Prostate gland (tissue), 2 donors: ENCODE measurements around the gene PAN3.

Source experiments
- POLR2A ChIP-seq: fragments of 450-650 bp; IDR thresholded peaks from one replicate; pipeline ENCODE4 v1.6.1; 2016; ENCODE audit warnings: antibody characterized with exemption, mild to moderate bottlenecking
- POLR2AphosphoS5 ChIP-seq: sonication (generic); formaldehyde crosslinking; IDR thresholded peaks from one replicate; pipeline ENCODE4 v1.6.1; 2017; ENCODE audit warnings: antibody characterized with exemption
- TF ChIP-seq, protein P1 (sequence below), 4 experiments: fragments of 200-600 bp in 2 of 4; fragments of 450-650 bp in 2 of 4; sonication (generic) in 2 of 4; IDR thresholded peaks; 1 replicate in 3 of 4; 2 replicates in 1 of 4; pipeline ENCODE4 v1.5.1; 2016 to 2019; ENCODE audit warnings: antibody characterized with exemption in 4 of 4, mild to moderate bottlenecking in 2 of 4, moderate library complexity in 2 of 4

DNA sequence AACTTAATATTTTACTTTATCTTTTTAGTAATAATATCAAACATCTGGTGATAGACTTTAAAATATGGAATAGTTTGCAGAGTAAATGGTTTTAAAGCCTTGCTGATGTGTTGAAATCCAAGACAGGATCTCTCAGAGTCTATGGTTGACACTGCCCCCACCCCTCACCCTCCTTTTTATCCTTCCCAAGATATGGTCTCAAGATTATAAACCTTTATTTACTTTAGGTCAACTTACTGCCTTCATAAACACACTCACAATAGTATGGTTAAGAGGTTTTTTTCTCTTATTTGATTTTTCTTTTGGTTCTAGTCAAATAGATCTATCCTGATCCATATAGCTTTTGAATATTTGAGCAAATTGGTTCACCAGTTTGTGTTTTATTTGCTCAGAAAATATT lies 39.0 kb downstream of the PAN3 start:
- TF ChIP-seq, protein P1, sequence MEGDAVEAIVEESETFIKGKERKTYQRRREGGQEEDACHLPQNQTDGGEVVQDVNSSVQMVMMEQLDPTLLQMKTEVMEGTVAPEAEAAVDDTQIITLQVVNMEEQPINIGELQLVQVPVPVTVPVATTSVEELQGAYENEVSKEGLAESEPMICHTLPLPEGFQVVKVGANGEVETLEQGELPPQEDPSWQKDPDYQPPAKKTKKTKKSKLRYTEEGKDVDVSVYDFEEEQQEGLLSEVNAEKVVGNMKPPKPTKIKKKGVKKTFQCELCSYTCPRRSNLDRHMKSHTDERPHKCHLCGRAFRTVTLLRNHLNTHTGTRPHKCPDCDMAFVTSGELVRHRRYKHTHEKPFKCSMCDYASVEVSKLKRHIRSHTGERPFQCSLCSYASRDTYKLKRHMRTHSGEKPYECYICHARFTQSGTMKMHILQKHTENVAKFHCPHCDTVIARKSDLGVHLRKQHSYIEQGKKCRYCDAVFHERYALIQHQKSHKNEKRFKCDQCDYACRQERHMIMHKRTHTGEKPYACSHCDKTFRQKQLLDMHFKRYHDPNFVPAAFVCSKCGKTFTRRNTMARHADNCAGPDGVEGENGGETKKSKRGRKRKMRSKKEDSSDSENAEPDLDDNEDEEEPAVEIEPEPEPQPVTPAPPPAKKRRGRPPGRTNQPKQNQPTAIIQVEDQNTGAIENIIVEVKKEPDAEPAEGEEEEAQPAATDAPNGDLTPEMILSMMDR (IDR thresholded peaks at IDR 0.05) = no peak
- TF ChIP-seq POLR2A = no peak
- TF ChIP-seq POLR2AphosphoS5 = no peak
